ENCODE results near the gene C9orf85. TPM values are rescaled to one million over a fixed set of nuclear protein-coding genes. Genes with fewer than 3 reads are reported as not detected.
A peak's percentile ranks its signal among the peaks of the same experiment; 100 is the strongest.

C9orf85 gene
- total RNA-seq, 1 experiment from 2014 or later = 14.4 TPM

- H3K27me3 ChIP-seq (ENCODE audit: insufficient read depth, low read length) = no peaks in the 10 kb centered on the region
- H3K79me2 ChIP-seq (ENCODE audit: insufficient read depth, low read length) = peaks cover 2% of the 10 kb centered on the region; the same call in 1 of the 2 replicates
- H4K91ac ChIP-seq (ENCODE audit: insufficient read length, low read depth, low read length) = no peak overlapping the region
- TF ChIP-seq CTCF (conservative IDR thresholded peaks at IDR 0.05) = no peak
- no peak overlapping the region for H2BK15ac ChIP-seq (ENCODE audit: low read depth, low read length)
- H3K23me2 ChIP-seq (ENCODE audit: insufficient read length, low read depth, low read length, poor library complexity, severe bottlenecking) = no peaks in the 10 kb centered on the region
- no peak overlapping the region for H2AK5ac ChIP-seq (ENCODE audit: insufficient read length, low read length)
- no peak overlapping the region for H2BK120ac ChIP-seq (ENCODE audit: low read depth, low read length, poor library complexity, severe bottlenecking)
- H3K4ac ChIP-seq (ENCODE audit: low read depth, low read length) = no peak overlapping the region
- no CpG with 5 or more reads among the region's 2 CpGs for WGBS (ENCODE audit: extremely low coverage, insufficient read length, low lambda C conversion rate)
- Mint-ChIP-seq H3K4me1 (peaks cover 24 to 36% of the 10 kb centered on the region in 2 experiments), H3K36me3 (ENCODE audit: insufficient read depth in 1 of 3, low read depth in 3 of 3) (peaks cover 0 to 3% (median 2%) of the 10 kb centered on the region in 3 experiments; a peak in 4 of 7 replicates), H3K4me3 (no peak overlapping the region), H3K9me3 (no peaks in the 10 kb centered on the region), H3K27ac (peak overlapping the region in 2 of 3 experiments; percentile 1 to 52; a peak in 1 of 7 replicates), H3K27me3 (ENCODE audit: low read depth) (no peaks in the 10 kb centered on the region)
- no peak overlapping the region for H3K9ac ChIP-seq (ENCODE audit: extremely low read depth, insufficient read length, low read length)
- no peak overlapping the region for H2BK12ac ChIP-seq (ENCODE audit: insufficient read length, low read depth, low read length)
- H3K4me2 ChIP-seq (ENCODE audit: insufficient read depth, insufficient read length, low read length) = no peak overlapping the region
- H4K5ac ChIP-seq (ENCODE audit: insufficient read length, low read depth, low read length) = no peak overlapping the region
- H3K27ac ChIP-seq (ENCODE audit: insufficient read length, low read depth, low read length) = no peak overlapping the region
- H3K4me1 ChIP-seq (ENCODE audit: insufficient read depth, low read length) = no peaks in the 10 kb centered on the region; the same call in 1 of the 2 replicates
- no peak overlapping the region for H3K23ac ChIP-seq (ENCODE audit: insufficient read length, low read depth, low read length)
- no peaks in the 10 kb centered on the region for H3K9me3 ChIP-seq (ENCODE audit: control insufficient read depth, low read depth, low read length)
- no peak overlapping the region for H3T11ph ChIP-seq (ENCODE audit: low read length)
- no peak overlapping the region for H3K56ac ChIP-seq (ENCODE audit: insufficient read length, low read depth, low read length)
- no peak overlapping the region for H3K18ac ChIP-seq (ENCODE audit: insufficient read length, low read depth, low read length)
- DNase-seq = no peak
- no peak overlapping the region for H2BK20ac ChIP-seq (ENCODE audit: low read depth, low read length, poor library complexity, severe bottlenecking)
- H4K20me1 ChIP-seq (ENCODE audit: control insufficient read depth, insufficient read depth, insufficient read length) = no peaks in the 10 kb centered on the region
- no peak overlapping the region for H4K8ac ChIP-seq (replicated peaks; ENCODE audit: insufficient read length, low read depth, low read length)
- H3K14ac ChIP-seq (ENCODE audit: insufficient read depth, low read length) = no peak overlapping the region
- H2BK5ac ChIP-seq (ENCODE audit: insufficient read length, low read length) = no peak overlapping the region
- H3K79me1 ChIP-seq (ENCODE audit: insufficient read depth, low read depth, low read length, poor library complexity, severe bottlenecking) = no peaks in the 10 kb centered on the region
- no peak overlapping the region for H2AFZ ChIP-seq (ENCODE audit: low read length)
Observed at GRCh38 chr9:71941998-71942567, 30.6 kb downstream of the C9orf85 start.

Data from H9 (cell line).